ENCODE results near the gene EVA1A. TPM values are rescaled to one million over a fixed set of nuclear protein-coding genes. Genes with fewer than 3 reads are reported as not detected.
A peak's percentile ranks its signal among the peaks of the same experiment; 100 is the strongest.

EVA1A gene
- polyA plus RNA-seq, 3 donors from 2014 or later, result not detected

DNA sequence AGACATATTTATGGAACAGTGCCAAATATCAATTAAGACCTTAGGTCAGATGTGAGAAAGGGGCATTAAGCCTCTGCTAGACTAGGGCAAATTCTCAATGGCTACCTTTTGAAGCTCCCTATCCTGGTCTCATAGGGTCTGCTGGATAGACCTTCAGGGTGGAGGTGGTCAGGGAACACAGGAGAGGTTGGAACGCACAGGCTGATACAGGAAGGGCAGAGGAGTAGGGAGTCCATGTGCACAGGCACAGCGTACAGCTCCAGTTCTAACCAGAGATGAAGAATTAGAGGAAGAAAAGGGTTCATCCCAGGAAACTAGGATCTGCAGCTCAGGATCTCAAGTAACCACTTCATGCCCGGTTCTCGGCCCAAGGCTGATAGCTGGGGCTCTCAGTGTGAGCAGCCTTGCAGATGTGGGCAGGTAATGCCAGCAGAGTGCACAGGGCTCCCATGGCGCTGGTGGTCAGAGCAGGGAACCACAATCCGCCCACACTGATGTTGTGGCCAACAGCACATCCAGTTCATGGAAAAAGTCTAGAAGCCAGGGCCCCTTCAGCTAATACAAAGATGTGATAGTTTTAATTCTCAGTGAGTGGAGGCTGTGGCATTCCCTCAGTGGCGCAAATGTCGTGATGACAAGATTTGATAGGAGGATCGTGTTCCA, 3.4 kb upstream of the EVA1A start:
- H3K4me3 Mint-ChIP-seq, result peak overlapping the region in 1 of 5 donors; percentile 15
- H3K4me1 Mint-ChIP-seq, result peaks cover 8 to 22% of the 10 kb centered on the region in 2 donors
- DNase-seq, result peak; percentile 15 to 21 (median 17)
- peaks cover 0 to 6% (median 0%) of the 10 kb centered on the region in 6 donors for H3K9me3 Mint-ChIP-seq
- peaks cover 0 to 3% (median 0%) of the 10 kb centered on the region in 3 donors for H3K36me3 Mint-ChIP-seq
- peaks cover 6 to 12% (median 10%) of the 10 kb centered on the region in 3 donors for H3K27me3 Mint-ChIP-seq (ENCODE audit: low read depth in 3 of 3)
- no peak overlapping the region for H3K27ac Mint-ChIP-seq

DNA sequence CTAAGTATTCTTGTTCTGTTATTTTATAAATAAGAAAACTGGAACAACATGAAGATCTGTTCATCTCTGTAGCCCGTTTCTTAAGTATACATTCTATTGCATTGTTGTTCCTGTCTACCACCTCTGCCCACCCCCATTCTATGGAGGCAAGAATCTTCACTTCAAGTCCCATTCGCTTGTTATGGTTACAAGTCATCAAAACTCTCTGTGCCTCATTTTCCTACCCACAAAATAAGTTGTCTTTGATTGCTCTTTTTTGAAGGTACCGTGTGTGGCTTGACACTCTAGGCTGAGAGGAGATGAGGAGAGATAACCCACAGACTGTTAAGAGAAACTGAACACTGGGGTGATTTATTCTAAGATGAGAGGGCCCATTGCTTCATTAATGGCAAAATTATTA, 2.9 kb upstream of the EVA1A start:
- Mint-ChIP-seq H3K4me1 (peaks cover 8 to 22% of the 10 kb centered on the region in 2 donors), H3K27ac (no peak overlapping the region), H3K9me3 (peaks cover 0 to 6% (median 0%) of the 10 kb centered on the region in 6 donors), H3K4me3 (peak overlapping the region in 1 of 5 donors; percentile 15), H3K27me3 (ENCODE audit: low read depth in 3 of 3) (peaks cover 6 to 12% (median 10%) of the 10 kb centered on the region in 3 donors), H3K36me3 (peaks cover 0 to 3% (median 0%) of the 10 kb centered on the region in 3 donors)
- DNase-seq, result peak; percentile 9 to 25 (median 23)

DNA sequence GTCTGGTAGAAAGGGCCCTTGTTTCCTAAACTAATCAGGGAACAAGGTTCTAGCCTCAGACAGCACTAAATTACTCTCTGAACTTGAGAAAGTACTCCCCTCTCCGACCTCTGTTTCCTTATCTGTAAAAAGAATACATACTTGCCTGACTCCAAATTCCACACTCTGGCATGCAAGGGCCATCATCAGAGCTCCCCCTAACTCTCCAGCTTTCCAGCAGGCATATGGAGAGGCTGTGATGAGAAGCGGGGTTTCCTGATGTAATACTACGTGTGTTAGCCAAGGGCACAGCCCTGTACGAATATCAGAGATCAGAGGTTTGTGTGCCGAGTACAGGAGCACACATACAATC, 1.8 kb upstream of the EVA1A start:
- Mint-ChIP-seq H3K27ac (no peak overlapping the region), H3K4me3 (no peak overlapping the region), H3K4me1 (peaks cover 8 to 22% of the 10 kb centered on the region in 2 donors), H3K36me3 (peaks cover 0 to 3% (median 0%) of the 10 kb centered on the region in 3 donors), H3K27me3 (ENCODE audit: low read depth in 3 of 3) (peaks cover 6 to 8% (median 7%) of the 10 kb centered on the region in 3 donors), H3K9me3 (peaks cover 0 to 4% (median 0%) of the 10 kb centered on the region in 6 donors)
- DNase-seq, result no peak

DNA sequence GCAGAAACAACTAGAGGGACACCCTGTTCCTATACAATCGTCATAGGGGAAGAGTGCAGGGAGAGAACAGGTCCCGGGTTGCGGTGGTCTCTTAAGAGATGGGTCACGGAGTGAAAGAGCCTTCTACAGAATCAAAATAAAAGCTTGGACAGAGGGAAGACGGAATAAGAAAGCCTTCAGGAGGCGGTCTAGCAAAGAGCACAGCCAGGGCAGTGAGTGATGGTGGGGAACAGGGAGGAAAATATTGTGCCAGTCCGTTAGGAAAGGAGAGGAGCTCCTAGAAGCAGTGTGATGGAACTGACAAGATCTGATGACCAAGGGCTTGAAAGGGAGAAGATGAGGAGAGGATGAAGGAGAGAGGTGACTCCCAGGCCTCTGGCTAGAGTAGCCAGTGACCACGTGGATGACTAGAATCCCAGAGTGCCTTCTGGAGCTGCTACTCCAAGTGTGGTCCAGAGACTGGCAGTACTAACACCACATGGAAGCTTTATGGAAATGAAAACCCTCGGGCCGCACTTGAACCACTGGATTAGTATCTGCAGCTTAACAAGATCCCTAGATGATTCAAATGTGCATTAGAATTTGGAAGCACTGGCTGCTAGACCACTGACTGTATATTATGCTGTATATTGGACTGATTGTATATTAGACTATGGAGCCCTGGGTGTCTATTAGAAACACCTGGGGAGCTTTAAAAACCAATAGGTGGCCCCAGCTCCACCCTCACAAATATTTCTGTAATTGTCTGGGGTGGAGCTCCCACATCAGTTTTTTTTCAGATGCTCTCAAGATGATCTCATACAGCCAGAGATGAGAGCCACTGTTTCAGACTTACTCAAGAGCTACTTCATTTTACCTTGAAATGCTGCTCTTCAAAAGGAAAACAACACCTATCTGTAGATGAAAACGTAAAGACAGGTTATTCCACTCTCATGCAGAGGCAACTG, 1.1 kb upstream of the EVA1A start:
- H3K9me3 Mint-ChIP-seq, result peaks cover 0 to 4% (median 0%) of the 10 kb centered on the region in 6 donors
- DNase-seq, result no peak
- H3K4me1 Mint-ChIP-seq, result peaks cover 8 to 22% of the 10 kb centered on the region in 2 donors
- peaks cover 0 to 3% (median 0%) of the 10 kb centered on the region in 3 donors for H3K36me3 Mint-ChIP-seq
- H3K27me3 Mint-ChIP-seq (ENCODE audit: low read depth in 3 of 3), result peaks cover 3 to 8% (median 6%) of the 10 kb centered on the region in 3 donors
- no peak overlapping the region for H3K4me3 Mint-ChIP-seq
- H3K27ac Mint-ChIP-seq, result no peak overlapping the region

DNA sequence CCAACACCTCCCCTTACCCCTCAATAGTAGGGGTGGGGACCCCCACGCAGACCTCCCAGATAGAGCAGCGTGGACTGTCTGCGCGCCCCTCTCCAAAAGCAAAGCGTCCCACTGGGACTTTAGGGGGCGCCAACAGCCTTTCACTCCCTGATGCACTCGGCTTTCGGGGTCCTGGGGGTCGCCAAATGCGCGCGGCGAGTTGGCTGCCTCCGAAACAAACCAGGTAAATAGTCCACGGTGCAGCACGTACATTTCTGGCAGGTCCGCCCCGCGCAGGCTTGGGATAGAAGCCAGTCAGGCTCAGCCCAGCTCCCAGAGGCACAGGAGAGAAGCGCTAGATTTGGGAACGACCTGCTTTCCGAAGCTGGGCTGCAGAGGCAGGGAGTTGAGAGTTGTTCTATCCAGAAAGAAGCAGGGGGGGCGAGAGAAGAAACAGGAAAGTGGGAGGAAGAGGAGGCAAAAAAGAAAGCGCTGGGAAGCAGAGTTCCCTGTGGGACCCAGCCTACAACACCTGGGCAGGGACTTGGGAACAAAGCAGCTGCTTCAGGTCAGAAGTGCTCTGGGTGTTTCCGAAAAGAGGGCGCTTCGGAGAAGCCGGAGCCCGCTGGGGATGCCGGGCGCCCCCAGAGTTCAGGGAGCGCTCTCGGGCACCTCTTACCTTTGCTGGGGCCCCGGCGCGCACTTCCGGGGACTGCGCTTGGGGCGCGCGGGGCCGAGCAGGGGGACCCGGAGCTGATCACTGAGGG, 544 bp downstream of the EVA1A start:
- peaks cover 3 to 8% (median 6%) of the 10 kb centered on the region in 3 donors for H3K27me3 Mint-ChIP-seq (ENCODE audit: low read depth in 3 of 3)
- DNase-seq, result no peak
- peaks cover 0 to 3% (median 0%) of the 10 kb centered on the region in 3 donors for H3K36me3 Mint-ChIP-seq
- no peak overlapping the region for H3K27ac Mint-ChIP-seq
- H3K4me3 Mint-ChIP-seq, result peak overlapping the region in 2 of 5 donors; percentile 25 to 52
- H3K4me1 Mint-ChIP-seq, result peaks cover 8 to 22% of the 10 kb centered on the region in 2 donors
- peaks cover 0 to 4% (median 0%) of the 10 kb centered on the region in 6 donors for H3K9me3 Mint-ChIP-seq

DNA sequence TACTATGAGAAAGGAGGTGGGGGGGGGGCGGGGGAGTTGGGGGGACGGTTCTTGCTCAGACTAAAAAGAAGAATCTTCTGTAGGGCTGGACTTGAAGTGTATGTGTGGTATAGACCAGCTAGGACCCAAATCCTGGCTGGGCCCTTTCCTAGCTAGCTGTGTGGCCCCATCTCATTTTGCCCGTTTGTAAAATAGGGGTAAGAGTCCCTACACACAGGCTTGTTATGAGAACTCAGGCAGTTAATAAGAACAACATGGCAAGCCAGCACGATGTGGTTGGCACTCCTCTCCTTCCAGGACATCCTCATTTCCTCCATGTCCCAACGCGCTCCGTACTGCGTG, 1.1 kb downstream of the EVA1A start:
- Mint-ChIP-seq H3K9me3 (peaks cover 0 to 4% (median 0%) of the 10 kb centered on the region in 6 donors), H3K4me1 (peaks cover 8 to 20% of the 10 kb centered on the region in 2 donors), H3K4me3 (no peak overlapping the region), H3K27me3 (ENCODE audit: low read depth in 3 of 3) (peaks cover 3 to 8% (median 5%) of the 10 kb centered on the region in 3 donors), H3K27ac (no peak overlapping the region), H3K36me3 (peaks cover 0 to 3% (median 0%) of the 10 kb centered on the region in 3 donors)
- DNase-seq, result no peak

DNA sequence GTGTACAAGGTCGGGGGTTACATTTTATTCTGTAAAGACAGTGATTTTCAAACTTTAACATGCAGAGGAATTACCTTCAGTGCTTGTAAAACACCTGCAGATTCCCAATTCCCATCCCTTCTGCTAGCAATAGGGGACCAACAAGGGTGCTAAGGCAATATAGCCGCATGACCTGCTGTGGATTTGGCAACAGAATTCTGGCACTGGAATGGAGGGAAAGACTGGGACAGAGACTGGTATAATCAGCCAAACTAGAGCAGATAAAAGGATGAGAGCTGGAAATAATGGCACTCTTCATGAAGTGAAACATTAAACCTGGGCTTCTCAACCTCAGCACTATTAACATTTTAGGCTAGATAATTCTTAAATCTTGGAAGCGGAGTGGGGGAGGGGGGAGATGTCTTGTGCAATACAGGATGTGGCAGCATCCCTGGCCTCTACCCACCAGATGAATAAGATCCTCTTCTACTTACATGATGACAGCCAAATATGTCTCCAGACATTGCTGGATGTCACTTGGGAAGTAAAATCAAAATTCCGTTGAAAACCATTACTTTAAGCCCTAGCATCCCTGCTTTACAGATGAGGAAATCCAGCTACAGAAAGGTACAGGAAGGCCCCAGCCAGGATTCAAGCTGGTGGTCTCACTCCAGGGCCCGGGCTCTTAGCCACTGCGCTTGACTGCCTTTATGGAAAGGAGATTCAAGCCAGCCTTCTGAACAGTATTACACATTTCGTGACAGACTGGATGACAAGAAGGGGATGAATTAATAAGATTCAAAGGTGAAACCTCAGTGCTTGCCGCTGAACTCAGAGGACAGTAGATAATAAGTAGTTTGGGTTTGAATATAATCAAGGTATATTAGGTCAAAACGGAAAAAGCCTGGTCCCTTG, 1.7 kb downstream of the EVA1A start:
- H3K27ac Mint-ChIP-seq, result no peak overlapping the region
- peaks cover 7 to 14% of the 10 kb centered on the region in 2 donors for H3K4me1 Mint-ChIP-seq
- H3K9me3 Mint-ChIP-seq, result peaks cover 0 to 4% (median 0%) of the 10 kb centered on the region in 6 donors
- no peak for DNase-seq
- peaks cover 0 to 3% (median 0%) of the 10 kb centered on the region in 3 donors for H3K36me3 Mint-ChIP-seq
- no peak overlapping the region for H3K4me3 Mint-ChIP-seq
- H3K27me3 Mint-ChIP-seq (ENCODE audit: low read depth in 3 of 3), result peaks cover 2 to 8% (median 3%) of the 10 kb centered on the region in 3 donors

DNA sequence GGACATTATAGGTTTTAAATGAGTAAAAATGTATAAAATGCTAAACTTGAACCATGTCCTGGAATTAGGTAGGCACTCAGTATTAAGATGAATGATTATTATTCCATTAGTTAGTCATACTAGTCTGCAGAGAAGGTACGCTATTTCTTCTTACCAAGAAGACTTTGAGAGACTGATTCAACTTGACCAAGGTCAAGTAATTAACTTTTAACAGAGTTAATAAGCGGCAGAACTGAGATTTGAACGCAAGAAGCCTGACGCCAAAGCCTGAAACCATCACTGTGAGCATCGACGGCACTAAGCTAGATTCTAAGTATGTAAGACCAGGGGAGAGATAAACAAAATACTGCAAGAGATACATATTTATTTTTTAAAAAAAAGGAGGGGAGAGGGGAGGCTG, 2.6 kb downstream of the EVA1A start:
- Mint-ChIP-seq H3K9me3 (peaks cover 0 to 4% (median 0%) of the 10 kb centered on the region in 6 donors), H3K4me1 (peaks cover 2 to 6% of the 10 kb centered on the region in 2 donors), H3K36me3 (peaks cover 0 to 3% (median 0%) of the 10 kb centered on the region in 3 donors), H3K4me3 (no peak overlapping the region), H3K27ac (no peak overlapping the region), H3K27me3 (ENCODE audit: low read depth in 3 of 3) (peaks cover 2 to 5% (median 3%) of the 10 kb centered on the region in 3 donors)
- DNase-seq, result no peak

DNA sequence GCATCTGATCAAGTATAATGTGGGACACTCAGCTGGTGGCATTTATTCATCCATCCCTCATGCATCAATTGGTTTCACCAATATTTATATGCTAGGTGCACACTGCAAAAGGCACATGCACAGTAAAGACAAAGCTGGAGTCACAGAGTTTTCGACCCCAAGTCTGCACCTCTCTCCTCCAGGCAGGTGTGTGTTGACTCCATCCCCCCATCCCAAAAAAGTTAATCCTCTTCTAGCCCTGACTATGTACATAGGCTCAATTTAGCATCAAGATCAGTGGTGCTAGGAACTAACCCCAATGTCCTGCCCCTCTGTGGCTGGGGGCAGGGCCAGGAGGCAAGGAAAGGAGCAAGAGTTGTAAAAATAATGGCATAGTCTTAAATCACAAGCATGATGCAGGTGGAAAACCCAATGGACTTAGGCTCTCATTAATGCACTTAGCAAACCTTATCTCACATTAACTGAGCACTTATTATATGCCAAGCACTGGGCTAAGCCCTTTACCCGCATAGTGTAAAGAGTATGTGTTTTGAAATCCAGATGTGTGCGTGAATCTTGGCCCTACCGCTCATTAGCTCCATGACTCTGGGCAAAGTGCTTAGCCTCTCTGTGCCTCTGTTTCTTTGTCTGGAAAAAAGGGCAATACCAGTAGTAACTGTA, 3.1 kb downstream of the EVA1A start:
- Mint-ChIP-seq H3K4me3 (no peak overlapping the region), H3K27me3 (ENCODE audit: low read depth in 3 of 3) (peaks cover 2 to 5% (median 3%) of the 10 kb centered on the region in 3 donors), H3K27ac (no peak overlapping the region), H3K36me3 (peaks cover 0 to 3% (median 0%) of the 10 kb centered on the region in 3 donors), H3K4me1 (peaks cover 2 to 6% of the 10 kb centered on the region in 2 donors), H3K9me3 (peaks cover 0 to 4% (median 0%) of the 10 kb centered on the region in 6 donors)
- no peak for DNase-seq

DNA sequence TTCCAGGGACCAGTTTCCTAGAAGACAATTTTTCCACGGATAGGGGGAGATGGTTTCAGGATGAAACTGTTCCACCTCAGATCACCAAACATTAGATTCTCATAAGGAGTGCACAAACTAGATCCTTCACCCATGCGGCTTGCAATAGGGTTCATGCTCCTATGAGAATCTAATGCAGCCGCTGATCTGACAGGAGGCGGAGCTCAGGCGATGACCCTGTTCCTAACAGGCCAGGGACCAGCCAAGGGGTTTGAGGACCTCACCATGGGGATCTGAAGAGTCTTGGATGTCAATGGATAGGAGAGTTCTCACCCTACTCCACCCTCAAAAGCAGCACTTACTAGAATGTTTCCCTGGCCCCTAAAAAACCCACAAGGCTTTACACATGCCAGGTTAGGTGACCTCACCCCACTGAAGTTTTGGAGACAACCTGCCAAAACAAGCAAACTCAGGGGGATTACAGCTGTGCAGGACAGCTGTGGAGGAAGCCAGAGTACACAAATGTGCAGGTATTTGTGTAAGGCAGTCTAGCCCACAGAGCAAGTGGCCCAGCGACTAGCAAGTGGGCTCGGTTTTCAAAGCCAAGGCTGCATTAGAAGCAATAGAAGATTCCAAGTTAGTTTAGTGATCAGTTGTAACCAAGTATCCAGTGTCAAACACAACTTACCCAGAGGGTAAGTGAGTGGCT, 3.9 kb downstream of the EVA1A start:
- H3K27ac Mint-ChIP-seq, result no peak overlapping the region
- no peak for DNase-seq
- H3K36me3 Mint-ChIP-seq, result peaks cover 0 to 3% (median 0%) of the 10 kb centered on the region in 3 donors
- peaks cover 0 to 4% (median 0%) of the 10 kb centered on the region in 6 donors for H3K9me3 Mint-ChIP-seq
- H3K27me3 Mint-ChIP-seq (ENCODE audit: low read depth in 3 of 3), result peaks cover 2 to 5% (median 3%) of the 10 kb centered on the region in 3 donors
- peaks cover 2 to 6% of the 10 kb centered on the region in 2 donors for H3K4me1 Mint-ChIP-seq
- no peak overlapping the region for H3K4me3 Mint-ChIP-seq

DNA sequence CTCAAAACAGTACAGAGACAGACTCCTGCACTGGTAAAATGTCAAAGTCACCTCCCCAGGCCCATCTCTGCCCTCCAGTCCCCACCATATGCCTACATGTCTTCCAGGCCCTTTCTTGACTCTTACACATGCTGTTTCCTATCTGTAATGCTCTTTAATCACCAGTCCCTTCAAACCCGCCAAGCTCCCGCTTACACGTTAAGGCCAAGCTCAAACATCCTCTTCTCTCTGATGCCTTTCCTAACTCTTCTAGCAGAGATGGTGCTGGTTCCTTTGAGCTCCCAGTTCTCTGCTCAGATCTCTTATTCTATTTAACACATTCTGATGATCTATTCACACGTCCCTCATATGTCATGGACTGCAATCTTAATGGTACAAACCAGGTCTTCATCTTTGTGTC, 5.0 kb downstream of the EVA1A start:
- peaks cover 0 to 2% of the 10 kb centered on the region in 2 donors for H3K4me1 Mint-ChIP-seq
- no peak for DNase-seq

More for the DNA sequence above, 5.0 kb downstream of the EVA1A start:
- Mint-ChIP-seq H3K9me3 (peaks cover 0 to 2% (median 0%) of the 10 kb centered on the region in 6 donors), H3K36me3 (no peaks in the 10 kb centered on the region), H3K27ac (no peak overlapping the region), H3K4me3 (no peak overlapping the region), H3K27me3 (ENCODE audit: low read depth in 3 of 3) (peaks cover 2 to 7% (median 5%) of the 10 kb centered on the region in 3 donors)

All from immature natural killer cell (primary cell).